ENCODE results near the gene GAS6. TPM values are rescaled to one million over a fixed set of nuclear protein-coding genes. Genes with fewer than 3 reads are reported as not detected.

GAS6 gene
- total RNA-seq, 1 donor, result 216 TPM

- no peak for DNase-seq (ENCODE audit: low read depth)
- TF ChIP-seq CTCF (IDR thresholded peaks at IDR 0.05; ENCODE audit: insufficient read depth, low read depth, low read length), result no peak
- no peak overlapping the region for H3K4me3 ChIP-seq (ENCODE audit: low read depth, low read length)
Observed at GRCh38 chr13:113851826-113852535, 11.9 kb downstream of the GAS6 start.

- no peak for TF ChIP-seq CTCF (IDR thresholded peaks at IDR 0.05; ENCODE audit: insufficient read depth, low read depth, low read length)
- no peak overlapping the region for H3K4me3 ChIP-seq (ENCODE audit: low read depth, low read length)
- DNase-seq (ENCODE audit: low read depth), result no peak
Observed at GRCh38 chr13:113851480-113851803, 12.4 kb downstream of the GAS6 start.

- DNase-seq (ENCODE audit: low read depth), result no peak
- H3K4me3 ChIP-seq (ENCODE audit: low read depth, low read length), result no peak overlapping the region
- no peak for TF ChIP-seq CTCF (IDR thresholded peaks at IDR 0.05; ENCODE audit: insufficient read depth, low read depth, low read length)
Observed at GRCh38 chr13:113850722-113851479, 13.0 kb downstream of the GAS6 start.

GRCh38 chr13:113849981-113850721 is 13.7 kb downstream of the GAS6 start:
- TF ChIP-seq CTCF (IDR thresholded peaks at IDR 0.05; ENCODE audit: insufficient read depth, low read depth, low read length), result no peak

GRCh38 chr13:113849546-113849945 is 14.3 kb downstream of the GAS6 start:
- no peak for TF ChIP-seq CTCF (IDR thresholded peaks at IDR 0.05; ENCODE audit: insufficient read depth, low read depth, low read length)
- no peak for DNase-seq (ENCODE audit: low read depth)
- no peak overlapping the region for H3K4me3 ChIP-seq (ENCODE audit: low read depth, low read length)

More at GRCh38 chr13:113849981-113850721, 13.7 kb downstream of the GAS6 start:
- no peak overlapping the region for H3K4me3 ChIP-seq (ENCODE audit: low read depth, low read length)
- DNase-seq (ENCODE audit: low read depth), result no peak

- no peak overlapping the region for H3K4me3 ChIP-seq (ENCODE audit: low read depth, low read length)
- DNase-seq (ENCODE audit: low read depth), result no peak
- no peak for TF ChIP-seq CTCF (IDR thresholded peaks at IDR 0.05; ENCODE audit: insufficient read depth, low read depth, low read length)
Observed at GRCh38 chr13:113848431-113849260, 15.2 kb downstream of the GAS6 start.
